ENCODE data around the gene PPP1R12A.

DNA sequence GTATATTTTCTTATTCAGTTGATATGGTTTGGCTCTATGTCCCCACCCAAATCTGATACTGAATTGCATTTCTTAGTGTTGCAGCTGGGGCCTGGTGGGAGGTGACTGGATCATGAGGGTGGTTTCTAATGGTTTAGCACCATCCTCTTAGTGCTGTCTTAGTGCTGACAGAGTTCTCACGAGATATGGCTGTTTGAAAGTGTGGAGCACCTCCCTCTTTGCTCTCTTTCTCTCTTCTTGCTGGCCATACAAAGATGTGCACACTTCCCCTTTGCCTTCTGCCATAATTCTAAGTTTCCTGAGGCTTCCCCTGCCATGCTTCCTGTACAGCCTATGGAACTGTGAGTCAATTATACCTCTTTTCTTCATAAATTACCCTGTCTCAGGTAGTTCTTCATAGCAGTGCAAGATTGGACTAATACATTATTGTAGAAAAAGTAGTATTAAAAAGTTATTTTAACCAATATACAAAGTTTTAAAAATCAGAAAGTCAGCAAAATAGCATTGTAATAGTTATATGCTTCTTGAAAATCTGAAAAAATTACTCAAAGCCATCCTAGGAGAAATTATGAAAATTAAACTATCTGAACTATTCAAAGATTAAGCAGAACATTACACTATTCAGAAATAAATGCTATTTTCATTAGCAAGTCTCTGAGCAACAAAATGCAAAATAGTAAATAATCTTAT, 84.1 kb downstream of the PPP1R12A start:
- TF ChIP-seq, protein P1, sequence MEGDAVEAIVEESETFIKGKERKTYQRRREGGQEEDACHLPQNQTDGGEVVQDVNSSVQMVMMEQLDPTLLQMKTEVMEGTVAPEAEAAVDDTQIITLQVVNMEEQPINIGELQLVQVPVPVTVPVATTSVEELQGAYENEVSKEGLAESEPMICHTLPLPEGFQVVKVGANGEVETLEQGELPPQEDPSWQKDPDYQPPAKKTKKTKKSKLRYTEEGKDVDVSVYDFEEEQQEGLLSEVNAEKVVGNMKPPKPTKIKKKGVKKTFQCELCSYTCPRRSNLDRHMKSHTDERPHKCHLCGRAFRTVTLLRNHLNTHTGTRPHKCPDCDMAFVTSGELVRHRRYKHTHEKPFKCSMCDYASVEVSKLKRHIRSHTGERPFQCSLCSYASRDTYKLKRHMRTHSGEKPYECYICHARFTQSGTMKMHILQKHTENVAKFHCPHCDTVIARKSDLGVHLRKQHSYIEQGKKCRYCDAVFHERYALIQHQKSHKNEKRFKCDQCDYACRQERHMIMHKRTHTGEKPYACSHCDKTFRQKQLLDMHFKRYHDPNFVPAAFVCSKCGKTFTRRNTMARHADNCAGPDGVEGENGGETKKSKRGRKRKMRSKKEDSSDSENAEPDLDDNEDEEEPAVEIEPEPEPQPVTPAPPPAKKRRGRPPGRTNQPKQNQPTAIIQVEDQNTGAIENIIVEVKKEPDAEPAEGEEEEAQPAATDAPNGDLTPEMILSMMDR (conservative IDR thresholded peaks at IDR 0.05; ENCODE audit: low read length): no peak
- TF ChIP-seq EZH2phosphoT487 (IDR thresholded peaks at IDR 0.05; ENCODE audit: borderline replicate concordance, low read depth, low read length): no peak
